ENCODE measurements around the gene HLF. TPM values are rescaled to one million over a fixed set of nuclear protein-coding genes. Genes with fewer than 3 reads are reported as not detected.

Gene HLF
- polyA plus RNA-seq, 3 donors: not detected

- Mint-ChIP-seq H3K9me3 (peaks cover 0 to 3% (median 0%) of the 10 kb centered on the region in 7 donors), H3K27me3 (ENCODE audit: low read depth in 3 of 3) (peaks cover 0 to under 1% (median 0%) of the 10 kb centered on the region in 3 donors), H3K4me1 (no peaks in the 10 kb centered on the region), H3K36me3 (no peaks in the 10 kb centered on the region), H3K4me3 (no peak overlapping the region), H3K27ac (no peak overlapping the region)
- no peak for DNase-seq
- H3K27ac ChIP-seq (ENCODE audit: low read depth in 1 of 2, low read length in 2 of 2): no peak overlapping the region
- no peaks in the 10 kb centered on the region for H3K27me3 ChIP-seq (ENCODE audit: control insufficient read depth in 2 of 2, insufficient read depth in 2 of 2, low read length in 2 of 2)
- no peaks in the 10 kb centered on the region for H3K4me1 ChIP-seq (ENCODE audit: control insufficient read depth in 1 of 2, insufficient read depth in 2 of 2, low read length in 2 of 2)
- H3K9ac ChIP-seq (ENCODE audit: insufficient read depth, low read length, poor library complexity, severe bottlenecking): no peak overlapping the region
- TF ChIP-seq CTCF (IDR thresholded peaks at IDR 0.05): no peak
- WGBS (ENCODE audit: insufficient coverage): 85% methylated on average over 1 of the region's 4 CpGs
- H3K9me3 ChIP-seq (replicated peaks in 1 of 2; ENCODE audit: control insufficient read depth in 1 of 2, insufficient read depth in 1 of 2, low read length in 2 of 2): no peaks in the 10 kb centered on the region
- no peak overlapping the region for H3K4me3 ChIP-seq (replicated peaks in 1 of 3; ENCODE audit: low read depth in 2 of 3, low read length in 3 of 3)
- intact Hi-C loops (cut with micrococcal nuclease): no loop called here
- no peak overlapping the region for H2AFZ ChIP-seq (ENCODE audit: insufficient read depth, low read depth, low read length, poor library complexity, severe bottlenecking)
- H3K36me3 ChIP-seq (replicated peaks in 1 of 2; ENCODE audit: control insufficient read depth in 1 of 2, insufficient read depth in 2 of 2, low read length in 2 of 2): no peaks in the 10 kb centered on the region
- H4K20me1 ChIP-seq (ENCODE audit: insufficient read depth, low read length): no peaks in the 10 kb centered on the region
- H3K79me2 ChIP-seq (ENCODE audit: insufficient read depth, low read length): no peaks in the 10 kb centered on the region
- H3K4me2 ChIP-seq (replicated peaks; ENCODE audit: extremely low read depth, low read length, poor library complexity, severe bottlenecking): no peak overlapping the region
Measured at GRCh38 chr17:55334285-55334684, 69.5 kb downstream of the HLF start.

- Mint-ChIP-seq H3K27me3 (ENCODE audit: low read depth in 3 of 3) (peaks cover 0 to 3% (median under 1%) of the 10 kb centered on the region in 3 donors), H3K27ac (no peak overlapping the region), H3K36me3 (no peaks in the 10 kb centered on the region), H3K4me1 (no peaks in the 10 kb centered on the region), H3K9me3 (peaks cover 0 to 3% (median 0%) of the 10 kb centered on the region in 7 donors), H3K4me3 (no peak overlapping the region)
- Histone ChIP-seq H4K20me1 (ENCODE audit: insufficient read depth, low read length) (no peaks in the 10 kb centered on the region), H3K79me2 (ENCODE audit: insufficient read depth, low read length) (no peaks in the 10 kb centered on the region), H3K27me3 (ENCODE audit: control insufficient read depth in 2 of 2, insufficient read depth in 2 of 2, low read length in 2 of 2) (no peaks in the 10 kb centered on the region), H3K9ac (ENCODE audit: insufficient read depth, low read length, poor library complexity, severe bottlenecking) (no peak overlapping the region), H3K27ac (ENCODE audit: low read depth in 1 of 2, low read length in 2 of 2) (no peak overlapping the region), H2AFZ (ENCODE audit: insufficient read depth, low read depth, low read length, poor library complexity, severe bottlenecking) (no peak overlapping the region), H3K4me1 (ENCODE audit: control insufficient read depth in 1 of 2, insufficient read depth in 2 of 2, low read length in 2 of 2) (no peaks in the 10 kb centered on the region), H3K9me3 (replicated peaks in 1 of 2; ENCODE audit: control insufficient read depth in 1 of 2, insufficient read depth in 1 of 2, low read length in 2 of 2) (no peaks in the 10 kb centered on the region), H3K4me3 (replicated peaks in 1 of 3; ENCODE audit: low read depth in 2 of 3, low read length in 3 of 3) (no peak overlapping the region), H3K4me2 (replicated peaks; ENCODE audit: extremely low read depth, low read length, poor library complexity, severe bottlenecking) (no peak overlapping the region), H3K36me3 (replicated peaks in 1 of 2; ENCODE audit: control insufficient read depth in 1 of 2, insufficient read depth in 2 of 2, low read length in 2 of 2) (no peaks in the 10 kb centered on the region)
- WGBS (ENCODE audit: insufficient coverage): 96% methylated on average over 4 of the region's 6 CpGs
- no peak for TF ChIP-seq CTCF (IDR thresholded peaks at IDR 0.05)
- DNase-seq: no peak
- intact Hi-C loops (cut with micrococcal nuclease): no loop called here
Measured at GRCh38 chr17:55334881-55335540, 70.3 kb downstream of the HLF start.

Measured in CD14-positive monocyte (primary cell).